ENCODE data around the gene LPCAT2.

DNA sequence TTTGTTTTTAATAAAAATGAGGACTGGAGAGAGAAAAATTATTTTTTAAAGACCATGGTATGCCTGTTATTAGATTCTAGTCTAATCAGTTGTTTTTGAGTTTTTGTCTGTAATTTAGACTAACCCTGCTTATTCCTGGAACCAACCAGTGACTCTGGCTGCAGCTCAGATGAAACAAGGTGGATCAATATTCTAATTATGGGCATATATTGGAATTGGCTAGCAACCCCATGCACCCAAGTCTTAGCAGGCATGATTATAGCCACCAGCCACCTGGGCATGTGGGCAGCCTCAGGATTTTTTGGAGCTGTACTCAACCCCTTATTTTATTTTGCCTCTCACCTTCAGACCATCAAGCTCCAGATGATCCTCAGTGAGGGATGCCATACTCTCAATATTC lies 125.3 kb downstream of the LPCAT2 start:
- TF ChIP-seq CTCF (IDR thresholded peaks at IDR 0.05) = no peak
- TF ChIP-seq POLR2AphosphoS5 (IDR thresholded peaks at IDR 0.05; ENCODE audit: low read depth, low read length) = no peak
- TF ChIP-seq, protein P1, sequence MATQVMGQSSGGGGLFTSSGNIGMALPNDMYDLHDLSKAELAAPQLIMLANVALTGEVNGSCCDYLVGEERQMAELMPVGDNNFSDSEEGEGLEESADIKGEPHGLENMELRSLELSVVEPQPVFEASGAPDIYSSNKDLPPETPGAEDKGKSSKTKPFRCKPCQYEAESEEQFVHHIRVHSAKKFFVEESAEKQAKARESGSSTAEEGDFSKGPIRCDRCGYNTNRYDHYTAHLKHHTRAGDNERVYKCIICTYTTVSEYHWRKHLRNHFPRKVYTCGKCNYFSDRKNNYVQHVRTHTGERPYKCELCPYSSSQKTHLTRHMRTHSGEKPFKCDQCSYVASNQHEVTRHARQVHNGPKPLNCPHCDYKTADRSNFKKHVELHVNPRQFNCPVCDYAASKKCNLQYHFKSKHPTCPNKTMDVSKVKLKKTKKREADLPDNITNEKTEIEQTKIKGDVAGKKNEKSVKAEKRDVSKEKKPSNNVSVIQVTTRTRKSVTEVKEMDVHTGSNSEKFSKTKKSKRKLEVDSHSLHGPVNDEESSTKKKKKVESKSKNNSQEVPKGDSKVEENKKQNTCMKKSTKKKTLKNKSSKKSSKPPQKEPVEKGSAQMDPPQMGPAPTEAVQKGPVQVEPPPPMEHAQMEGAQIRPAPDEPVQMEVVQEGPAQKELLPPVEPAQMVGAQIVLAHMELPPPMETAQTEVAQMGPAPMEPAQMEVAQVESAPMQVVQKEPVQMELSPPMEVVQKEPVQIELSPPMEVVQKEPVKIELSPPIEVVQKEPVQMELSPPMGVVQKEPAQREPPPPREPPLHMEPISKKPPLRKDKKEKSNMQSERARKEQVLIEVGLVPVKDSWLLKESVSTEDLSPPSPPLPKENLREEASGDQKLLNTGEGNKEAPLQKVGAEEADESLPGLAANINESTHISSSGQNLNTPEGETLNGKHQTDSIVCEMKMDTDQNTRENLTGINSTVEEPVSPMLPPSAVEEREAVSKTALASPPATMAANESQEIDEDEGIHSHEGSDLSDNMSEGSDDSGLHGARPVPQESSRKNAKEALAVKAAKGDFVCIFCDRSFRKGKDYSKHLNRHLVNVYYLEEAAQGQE (IDR thresholded peaks at IDR 0.05; ENCODE audit: insufficient read depth in 1 of 2, low read depth in 2 of 2, low read length in 1 of 2) = no peak
- no peak for TF ChIP-seq SIN3A (IDR thresholded peaks at IDR 0.05; ENCODE audit: borderline replicate concordance, insufficient read depth, low read depth, low read length)
- no peak for TF ChIP-seq TCF7L2 (IDR thresholded peaks at IDR 0.05; ENCODE audit: low read depth, low read length)

Data from Panc1 (cell line).